ENCODE measurements around the gene TMLHE.
"Not testable (repeated sequence)": the region's sequence is repeated elsewhere in the genome, so short reads cannot be mapped to it uniquely, and the experiment has no call there.

TMLHE gene

DNA sequence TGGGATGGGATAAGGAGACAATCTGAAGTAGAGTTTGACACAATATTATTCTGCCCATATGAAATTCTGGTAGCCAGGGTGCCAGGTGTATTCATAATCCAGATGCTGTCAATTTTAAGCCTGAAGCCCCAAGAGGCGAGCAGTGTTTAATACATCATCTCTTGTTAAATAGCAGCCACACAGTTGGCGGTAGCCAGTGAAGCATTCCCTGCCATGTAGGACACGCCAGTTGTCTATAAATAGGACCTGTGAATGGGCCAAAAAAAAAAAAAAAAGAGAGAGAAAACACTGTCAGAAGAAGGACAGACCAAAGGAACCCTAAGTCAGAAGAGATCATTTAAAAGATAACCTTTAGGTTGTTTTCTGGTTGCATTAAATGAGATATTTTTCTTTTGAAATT lies 121.3 kb downstream of the TMLHE start:
- not testable (repeated sequence) for DNase-seq

DNA sequence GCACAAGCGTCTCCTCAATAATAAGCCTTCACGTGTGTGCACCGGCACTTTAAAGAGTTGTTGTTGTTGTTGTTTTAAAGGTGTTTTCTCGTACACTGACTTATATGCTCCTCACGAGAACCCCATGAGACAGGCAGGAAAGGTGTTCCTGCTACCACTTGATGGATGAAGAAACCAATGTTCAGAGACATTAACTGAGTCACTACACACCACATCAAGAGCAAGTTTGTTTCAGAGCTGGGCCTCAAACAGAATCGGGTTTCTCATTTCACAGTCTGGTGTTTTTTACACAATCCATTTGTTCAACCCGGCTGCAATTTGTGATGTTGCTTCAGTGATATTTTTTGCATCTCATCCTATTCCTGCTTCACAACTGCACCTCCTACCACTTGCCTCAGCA lies 135.6 kb downstream of the TMLHE start:
- DNase-seq: not testable (repeated sequence)

DNA sequence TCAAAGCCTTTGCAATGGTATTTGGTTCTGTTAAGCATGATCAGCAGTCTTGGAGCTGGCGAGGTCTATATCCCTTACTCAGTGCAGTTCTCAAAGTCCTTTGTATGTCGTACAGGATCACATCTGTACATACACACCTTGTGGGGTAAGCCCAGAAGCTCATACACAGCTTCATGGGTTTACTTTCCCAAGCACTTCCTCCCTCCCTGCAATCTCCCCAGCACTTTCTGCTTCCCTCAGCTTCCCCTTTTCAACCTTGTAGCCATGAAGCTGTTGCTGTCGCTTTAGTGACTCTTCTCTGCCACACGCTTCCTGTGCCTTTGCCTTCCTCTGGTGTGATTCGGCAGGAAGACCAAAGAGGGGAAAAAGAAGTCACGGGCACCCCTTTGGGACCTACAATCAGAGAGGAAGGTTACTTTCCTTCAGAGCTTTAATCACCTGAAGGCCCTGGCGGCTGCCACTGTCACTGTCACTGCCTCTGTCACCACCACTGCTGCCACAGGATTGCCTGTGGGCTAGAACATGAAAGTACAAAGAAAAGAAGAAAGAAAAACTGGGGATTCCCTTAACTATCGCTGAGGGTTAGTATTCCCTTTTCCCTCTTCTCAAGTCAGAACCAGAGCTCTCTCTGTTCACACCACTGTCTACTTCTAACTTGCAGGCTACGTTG lies 146.3 kb downstream of the TMLHE start:
- not testable (repeated sequence) for DNase-seq

DNA sequence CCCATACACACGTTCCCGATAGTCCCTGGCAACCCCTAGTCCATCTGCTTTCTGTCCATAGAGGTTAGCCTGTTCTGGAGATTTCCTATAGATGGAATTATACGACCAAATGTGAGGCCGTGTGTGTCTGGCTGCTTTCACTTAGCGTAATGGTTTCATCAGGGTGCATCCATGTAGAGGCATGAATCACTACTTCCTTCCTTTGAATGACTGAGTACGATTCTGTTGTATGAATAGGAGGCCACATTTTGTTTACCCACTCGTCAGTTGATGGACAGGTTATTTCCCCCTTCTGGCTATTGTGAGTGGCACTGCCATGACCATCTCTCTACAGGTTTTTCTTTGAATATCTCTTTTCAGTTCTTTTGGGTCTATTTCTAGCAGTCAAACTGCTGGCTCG lies 152.3 kb downstream of the TMLHE start:
- DNase-seq: not testable (repeated sequence)

DNA sequence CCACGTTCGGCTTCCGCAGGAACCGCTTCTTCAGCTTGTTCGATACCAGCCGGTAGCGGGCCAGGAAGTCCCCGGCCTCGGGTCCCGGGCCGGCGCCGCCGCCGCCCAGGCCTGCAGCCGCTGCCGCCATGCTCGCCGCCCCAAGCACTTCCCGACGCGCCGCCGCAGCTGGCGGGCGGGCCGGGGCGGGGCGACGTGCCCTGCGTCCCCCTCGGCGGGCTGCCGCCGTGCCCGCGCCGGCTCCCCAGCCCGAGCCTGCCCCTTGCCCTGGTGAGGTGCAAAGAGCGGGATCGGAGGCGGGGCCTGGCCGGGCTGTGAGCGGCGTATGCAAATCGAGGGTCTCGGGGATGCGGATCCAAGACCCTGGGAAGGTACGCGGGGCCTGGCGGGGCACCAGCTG lies 154.3 kb downstream of the TMLHE start, which contains the start of gene F8A3:
Gene F8A3, minus strand, starts transcription at position 150 of the 400 bp plus-strand sequence. Its CDS starts 20 bp downstream, at position 130.
- DNase-seq: not testable (repeated sequence)

DNA sequence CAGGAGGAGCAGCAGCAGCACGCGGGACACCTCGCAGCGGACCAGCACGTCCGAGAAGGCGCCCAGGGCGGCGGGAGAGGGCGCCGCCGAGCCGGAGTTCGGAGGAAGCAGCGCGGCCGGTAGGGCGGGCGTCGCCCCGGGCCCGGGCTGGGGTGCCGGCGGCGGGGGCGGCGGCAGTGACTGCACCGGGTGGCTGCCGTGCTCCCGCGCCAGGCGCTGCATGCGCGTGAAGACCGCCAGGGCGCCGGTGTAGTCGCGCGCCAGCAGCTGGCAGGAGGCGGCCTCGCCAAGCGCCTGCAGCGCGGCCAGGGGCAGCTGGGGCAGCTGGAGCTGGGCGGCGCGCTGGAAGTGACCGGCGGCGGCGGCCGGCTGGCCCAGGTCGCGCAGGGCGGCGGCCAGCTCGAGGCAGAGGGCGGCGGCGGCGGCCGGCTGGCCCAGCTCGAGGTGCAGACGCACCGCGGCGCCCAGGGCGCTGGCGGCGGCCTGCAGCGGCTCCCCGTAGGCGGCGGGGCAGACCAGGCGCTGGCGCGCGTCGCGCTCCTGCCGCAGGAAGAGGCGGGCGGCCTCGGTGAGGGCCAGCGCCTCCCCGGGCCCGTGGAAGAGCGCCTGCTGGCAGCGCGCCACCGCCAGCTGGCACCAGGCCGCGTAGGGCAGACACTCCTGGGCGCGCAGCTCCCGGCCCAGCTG lies 154.8 kb downstream of the TMLHE start:
- not testable (repeated sequence) for DNase-seq

DNA sequence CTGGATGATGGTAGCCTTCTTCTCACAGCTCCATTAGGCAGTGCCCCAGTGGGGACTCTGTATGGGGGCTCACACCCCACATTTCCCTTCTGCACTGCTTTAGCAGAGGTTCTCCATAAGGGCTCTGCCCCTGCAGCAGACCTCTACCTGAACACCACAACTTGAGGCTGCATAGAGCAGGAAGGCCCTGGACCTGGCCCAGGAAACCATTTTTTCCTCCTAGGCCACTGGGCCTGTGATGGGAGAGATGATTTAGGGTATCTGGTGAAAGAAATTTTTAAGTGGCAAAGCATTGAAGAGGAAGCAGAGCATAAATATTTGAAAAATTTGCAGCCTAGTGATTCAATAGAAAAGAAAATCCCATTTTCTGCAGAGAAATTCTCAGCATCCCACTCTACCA lies 171.7 kb downstream of the TMLHE start:
- no peak for DNase-seq

All from effector CD4-positive, alpha-beta T cell (primary cell).